Kidney epithelial cell (primary cell): ENCODE measurements around the gene RAB36. TPM values are rescaled to one million over a fixed set of nuclear protein-coding genes. Genes with fewer than 3 reads are reported as not detected.

Experiments
- DNase-seq: peaks from one replicate; pipeline ENCODE4 v3.0.0-alpha.2; 2010; ENCODE audit warnings: low read depth
- H3K27me3 ChIP-seq: 2 replicates; pipeline ENCODE4 v1.6.0; 2011; ENCODE audit warnings: low read length; ENCODE audit not compliant: control insufficient read depth, insufficient read depth
- H3K36me3 ChIP-seq: 2 replicates; pipeline ENCODE4 v1.5.1; 2011; ENCODE audit warnings: low read length; ENCODE audit not compliant: control insufficient read depth, insufficient read depth
- H3K4me3 ChIP-seq: 2 replicates; pipeline ENCODE4 v1.5.1; 2011; ENCODE audit warnings: low read depth, mild to moderate bottlenecking, control low read depth, low read length
- CTCF ChIP-seq: IDR thresholded peaks from 2 replicates; pipeline ENCODE4 v1.5.1; 2011; ENCODE audit warnings: mild to moderate bottlenecking, moderate library complexity, low read length, control low read depth, inconsistent platforms; ENCODE audit not compliant: insufficient read depth, poor library complexity, severe bottlenecking
- total RNA-seq: library from RNA; depleted of rRNA; stranded (reverse); fragments of >200 nt; gene quantifications from 2 replicates; pipeline ENCODE4 v1.2.3, GENCODE V29; 2015

The RAB36 gene
- total RNA-seq, 1 donor from 2014 or later: 5.7 TPM

DNA sequence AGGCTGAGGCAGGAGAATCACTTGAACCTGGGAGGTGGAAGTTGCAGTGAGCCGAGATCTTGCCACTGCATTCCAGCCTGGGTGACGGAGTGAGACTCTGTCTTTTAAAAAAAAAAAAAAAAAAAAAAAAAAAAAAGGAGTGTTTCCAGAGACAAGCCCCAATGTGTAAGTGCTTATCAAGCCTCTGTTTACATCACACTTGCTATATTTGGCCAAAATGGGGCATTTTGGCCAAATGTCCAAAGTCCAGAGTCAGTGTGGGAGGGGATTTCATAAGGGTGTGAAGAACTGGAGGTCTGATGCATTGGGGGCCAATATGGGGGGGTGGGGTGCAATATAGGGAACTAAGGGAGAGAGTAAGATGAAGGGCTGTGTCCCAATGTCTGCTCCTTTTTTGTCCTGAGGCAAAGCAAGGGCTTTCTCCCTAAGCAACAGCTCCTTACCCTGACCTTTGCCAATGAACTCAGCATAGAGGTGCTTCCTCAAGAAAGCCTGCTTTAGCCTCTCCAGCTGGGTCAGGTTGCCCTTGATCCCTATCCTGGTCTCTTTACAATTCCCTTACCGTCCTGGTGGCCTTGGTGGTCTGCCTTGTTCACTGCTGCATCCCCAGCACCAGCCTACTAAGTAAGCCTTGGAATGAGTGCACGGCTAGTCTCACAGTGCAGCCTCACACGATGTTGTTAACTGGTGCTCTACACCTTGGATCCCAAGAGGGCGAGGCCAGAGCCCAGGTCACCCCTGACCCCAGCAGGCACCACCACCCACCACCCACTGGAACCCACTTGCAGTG is 21.0 kb downstream of the RAB36 start:
- TF ChIP-seq CTCF: no peak
- no peak for DNase-seq
- H3K36me3 ChIP-seq: no peaks in the 10 kb centered on the region
- no peak overlapping the region for H3K4me3 ChIP-seq
- H3K27me3 ChIP-seq: peaks cover 2% of the 10 kb centered on the region

- no peak for TF ChIP-seq CTCF
- Histone ChIP-seq H3K27me3 (peaks cover 2% of the 10 kb centered on the region), H3K36me3 (no peaks in the 10 kb centered on the region), H3K4me3 (no peak overlapping the region)
- DNase-seq: no peak
Observed at GRCh38 chr22:23166841-23167616, 21.8 kb downstream of the RAB36 start.

DNA sequence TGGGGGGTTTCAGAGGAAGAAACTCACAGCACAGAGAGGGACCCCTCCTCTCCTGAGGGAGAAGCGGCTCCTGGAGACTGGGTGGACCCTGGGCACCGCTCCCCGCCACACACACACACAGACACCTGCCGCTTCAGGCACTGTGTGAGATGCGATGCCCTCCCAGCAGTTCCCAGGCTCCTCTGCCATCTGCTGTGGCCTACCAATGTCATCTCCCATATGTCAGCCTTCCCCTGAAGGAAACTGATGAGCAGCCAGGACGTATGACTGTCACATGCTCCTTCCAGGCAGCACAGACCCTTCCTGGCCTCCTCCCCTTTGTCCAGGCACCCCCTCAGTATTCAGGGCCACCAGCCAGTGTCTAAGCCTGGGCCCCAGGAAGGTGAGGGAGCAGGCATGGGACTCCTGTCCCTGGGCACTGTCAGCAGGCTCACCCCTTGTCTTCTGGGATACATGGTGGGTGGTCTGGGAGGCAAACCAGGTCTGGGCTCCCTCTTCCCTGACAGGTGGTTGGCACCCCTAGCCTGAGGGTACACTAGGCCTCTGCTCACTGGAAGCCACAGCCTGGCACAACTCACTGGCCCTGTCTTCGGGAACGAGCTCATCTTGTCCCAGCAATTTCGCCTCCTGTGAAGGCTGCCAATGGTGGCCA is 23.2 kb downstream of the RAB36 start:
- no peak for DNase-seq
- H3K4me3 ChIP-seq: no peak overlapping the region
- H3K36me3 ChIP-seq: no peaks in the 10 kb centered on the region
- no peak for TF ChIP-seq CTCF
- peaks cover 2% of the 10 kb centered on the region for H3K27me3 ChIP-seq

DNA sequence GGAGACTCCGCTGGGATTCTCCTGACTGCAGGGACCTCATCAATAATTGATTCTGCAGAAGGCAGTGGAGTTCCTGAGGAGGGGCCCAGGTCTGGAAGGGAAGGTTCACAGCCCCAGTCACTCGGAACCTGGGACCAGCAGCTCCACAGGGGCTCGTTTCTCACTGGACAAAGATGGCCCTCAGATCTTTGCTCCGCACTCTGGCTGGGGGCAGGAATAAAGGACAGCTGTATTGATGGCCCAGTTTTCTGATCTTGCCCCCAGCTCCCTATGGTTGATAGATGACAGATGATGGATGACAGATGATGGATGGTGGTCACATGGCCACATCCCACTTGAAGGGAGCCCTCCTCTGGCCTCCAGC is 23.7 kb downstream of the RAB36 start:
- no peak for DNase-seq
- peaks cover 2% of the 10 kb centered on the region for H3K27me3 ChIP-seq
- no peak for TF ChIP-seq CTCF
- H3K4me3 ChIP-seq: no peak overlapping the region
- H3K36me3 ChIP-seq: no peaks in the 10 kb centered on the region

DNA sequence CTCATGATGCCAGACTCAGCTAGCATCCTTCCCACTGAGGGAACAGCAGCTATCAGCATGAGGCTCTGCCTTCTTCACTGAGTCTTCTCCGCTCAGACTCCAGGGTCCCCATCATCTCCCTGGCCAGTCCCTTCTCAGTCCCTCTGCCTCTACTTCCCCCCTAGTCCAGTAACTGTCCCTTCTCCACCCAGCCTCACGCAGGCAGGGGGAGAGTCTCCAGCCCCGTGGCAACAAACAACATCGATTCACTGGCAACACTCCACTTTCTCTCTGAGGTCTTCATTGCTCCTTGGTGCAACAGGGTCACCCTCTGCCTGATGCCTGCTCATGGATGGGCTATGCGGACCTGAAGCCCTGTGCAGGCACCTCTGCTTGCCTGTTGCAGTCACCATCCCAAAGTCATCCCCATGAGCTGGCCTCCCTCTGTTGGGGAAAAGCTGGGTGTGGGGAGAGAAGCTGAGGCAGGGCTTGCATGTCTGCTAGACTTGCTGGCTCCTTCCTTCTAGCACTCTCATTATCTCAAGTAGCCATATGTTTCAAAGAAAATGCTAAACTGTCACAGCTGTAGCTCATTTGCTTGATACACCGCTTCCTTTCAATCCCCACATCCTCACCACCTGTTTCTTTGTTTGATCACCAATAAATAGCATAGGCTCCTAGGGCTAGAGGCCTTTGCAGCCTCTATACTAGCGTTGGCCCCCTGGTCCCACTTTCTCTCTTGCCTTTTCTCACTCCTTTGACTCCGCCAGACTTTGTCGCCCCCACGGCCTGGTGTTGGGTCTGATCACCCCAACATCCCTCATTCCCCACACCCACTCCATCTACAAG is 30.8 kb downstream of the RAB36 start:
- H3K4me3 ChIP-seq: no peak overlapping the region
- no peaks in the 10 kb centered on the region for H3K36me3 ChIP-seq
- TF ChIP-seq CTCF: no peak
- DNase-seq: no peak
- H3K27me3 ChIP-seq: no peaks in the 10 kb centered on the region
